ENCODE data around the gene ALS2.
"Not testable (repeated sequence)": the region's sequence is repeated elsewhere in the genome, so short reads cannot be mapped to it uniquely, and the experiment has no call there.

The ALS2 gene

DNA sequence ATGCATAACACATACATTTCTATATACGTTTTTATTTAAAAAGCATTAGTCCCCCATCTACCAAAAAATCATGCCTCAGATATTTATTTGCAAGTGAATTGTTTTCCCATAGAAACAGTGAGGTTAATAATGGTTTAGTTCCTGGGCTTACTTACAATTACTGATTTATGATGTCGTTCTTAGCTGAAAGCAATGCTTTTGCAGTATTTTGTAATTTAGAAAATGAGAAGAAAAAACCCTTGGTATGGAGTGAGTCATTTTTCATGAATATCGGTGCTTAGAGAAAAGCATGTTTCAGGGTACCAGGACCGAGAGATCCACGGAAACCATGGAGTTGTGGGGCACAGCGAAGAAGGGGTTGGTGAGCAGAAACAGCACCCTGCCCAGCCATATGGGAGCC lies 13.6 kb upstream of the ALS2 start:
- in situ Hi-C loops (cut with MboI; ENCODE audit: low sequenced_read_pairs), result no loop called here

DNA sequence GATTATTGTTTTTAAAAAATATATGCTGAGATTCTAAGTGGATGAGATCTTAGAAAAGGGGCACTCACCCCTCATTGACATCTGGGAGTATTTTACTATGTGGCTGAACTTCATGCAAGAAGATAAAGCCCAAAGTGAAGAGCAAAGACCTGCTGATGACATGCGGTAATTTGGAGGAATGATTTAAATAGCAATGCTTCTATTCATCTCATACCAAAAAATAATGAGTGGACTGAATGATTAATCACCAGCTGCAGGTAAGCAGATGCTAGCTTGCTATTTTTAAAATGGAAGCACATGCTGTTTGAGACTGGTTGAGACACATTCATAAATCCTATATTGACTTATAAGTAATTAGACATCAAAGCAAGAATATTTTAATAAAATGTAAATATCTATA lies 12.9 kb upstream of the ALS2 start:
- in situ Hi-C loops (cut with MboI; ENCODE audit: low sequenced_read_pairs), result no loop called here

DNA sequence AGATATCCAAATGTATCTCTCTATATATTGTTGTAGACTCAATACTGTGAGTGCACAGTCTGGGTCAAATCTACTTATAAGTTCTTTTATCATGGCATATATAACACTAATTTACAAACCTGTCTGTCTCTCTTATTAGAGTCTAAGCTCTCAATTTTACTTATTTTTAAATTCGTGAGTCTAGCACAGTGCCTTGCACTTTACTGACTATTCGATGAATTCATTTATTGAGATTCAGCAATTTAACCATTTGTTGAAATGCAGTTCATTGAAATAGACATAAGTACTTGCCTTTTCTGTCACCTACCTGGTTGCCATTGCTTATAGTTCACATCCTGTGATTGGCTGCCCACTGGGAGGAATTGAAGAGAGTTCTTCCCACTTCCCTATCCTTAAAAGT lies 10.3 kb upstream of the ALS2 start:
- in situ Hi-C loops (cut with MboI; ENCODE audit: low sequenced_read_pairs), result no loop called here

DNA sequence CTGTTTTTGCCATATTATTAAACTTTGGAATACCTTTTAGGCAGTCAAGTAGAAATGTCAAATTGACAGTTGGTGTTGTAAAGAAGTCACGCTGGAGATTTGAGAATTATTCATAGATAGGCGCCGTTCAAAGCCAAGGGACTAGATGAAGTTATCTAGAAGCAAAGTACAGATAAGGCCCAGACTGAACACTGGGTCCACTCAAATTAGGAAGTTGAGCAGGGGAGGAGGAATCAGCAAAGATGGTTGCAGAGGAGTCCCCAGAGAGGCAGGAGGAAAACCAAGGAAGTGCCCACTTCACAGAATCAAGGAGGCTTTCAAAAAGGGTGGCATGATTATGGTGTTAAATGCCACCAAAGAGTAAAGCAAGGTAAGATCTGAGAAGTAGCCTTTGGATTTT lies 9.6 kb upstream of the ALS2 start:
- in situ Hi-C loops (cut with MboI; ENCODE audit: low sequenced_read_pairs), result no loop called here

DNA sequence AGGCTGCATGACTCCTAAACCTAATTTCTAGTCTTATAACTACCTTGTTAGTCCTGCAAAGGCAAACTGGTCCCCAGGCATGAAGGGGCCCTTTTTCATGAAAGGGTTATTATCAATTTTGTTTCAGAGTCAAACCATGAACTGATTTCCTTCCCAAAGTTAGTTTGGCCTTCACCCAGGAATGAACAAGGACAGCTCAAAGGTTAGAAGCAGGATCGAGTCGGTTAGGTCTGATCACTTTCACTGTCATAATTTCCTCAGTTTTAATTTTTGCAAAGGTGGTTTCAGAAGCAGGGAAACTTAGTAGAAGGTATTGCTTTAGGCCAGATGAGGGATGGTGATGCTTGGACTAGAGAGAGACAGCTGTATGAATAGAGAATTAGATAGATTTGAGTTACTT lies 8.7 kb upstream of the ALS2 start:
- in situ Hi-C loops (cut with MboI; ENCODE audit: low sequenced_read_pairs), result no loop called here

DNA sequence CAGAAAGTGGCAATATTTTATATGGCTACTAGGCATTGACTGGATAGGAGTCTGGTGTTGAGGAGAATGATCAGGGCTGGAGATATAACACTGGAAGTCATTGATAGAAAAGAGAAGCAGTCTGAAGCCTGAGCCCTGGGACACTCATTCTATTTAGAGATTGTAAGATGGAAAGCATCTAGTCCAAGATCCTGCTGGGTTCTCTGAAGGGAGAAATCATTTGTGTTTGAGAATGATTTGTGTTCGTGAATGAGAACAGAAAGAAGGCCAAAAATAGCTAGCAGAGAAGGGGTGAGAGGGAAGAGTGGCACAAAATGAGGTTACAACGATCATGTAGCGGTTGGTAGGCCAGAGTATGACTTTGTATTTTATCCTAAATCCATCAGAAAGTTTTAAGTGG lies 7.6 kb upstream of the ALS2 start:
- in situ Hi-C loops (cut with MboI; ENCODE audit: low sequenced_read_pairs), result no loop called here

DNA sequence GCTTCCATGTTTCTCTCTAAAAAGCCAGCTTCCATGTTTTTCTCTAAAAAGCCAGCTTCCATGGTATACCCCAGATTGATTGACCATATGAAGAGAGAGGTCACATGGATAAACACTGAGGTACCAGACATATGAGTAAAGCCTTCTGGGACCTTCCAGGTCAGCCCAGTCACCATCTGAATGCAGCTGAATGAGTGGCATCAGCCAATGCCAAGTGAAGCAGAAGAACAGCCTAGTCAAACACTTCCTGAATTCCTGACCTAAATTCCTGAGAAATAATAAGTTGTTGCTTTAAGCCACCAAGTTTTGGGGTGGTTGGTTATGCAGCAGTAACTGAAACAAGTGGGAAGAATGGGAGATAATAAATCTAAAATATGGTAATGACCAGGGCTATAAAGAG lies 5.7 kb upstream of the ALS2 start:
- in situ Hi-C loops (cut with MboI; ENCODE audit: low sequenced_read_pairs), result no loop called here

DNA sequence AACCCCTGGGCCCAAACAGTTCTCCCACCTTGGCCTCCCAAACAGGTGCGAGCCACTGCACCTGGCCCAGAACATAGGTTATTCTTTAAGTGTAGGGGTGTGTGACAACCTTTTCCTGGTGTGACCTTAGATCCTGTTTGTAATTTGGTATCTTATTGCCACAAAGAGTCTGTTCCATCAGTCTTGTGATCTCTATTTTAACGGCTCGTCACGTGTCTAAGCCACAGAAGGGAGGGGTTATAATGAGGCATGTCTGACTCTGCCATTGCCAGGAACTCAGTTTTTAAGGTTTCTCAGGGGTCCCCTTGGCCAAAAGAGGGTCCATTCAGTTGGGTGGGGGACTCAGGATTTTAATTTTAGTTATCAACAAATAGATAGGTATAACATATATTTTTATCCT lies 4.4 kb upstream of the ALS2 start:
- in situ Hi-C loops (cut with MboI; ENCODE audit: low sequenced_read_pairs), result no loop called here

DNA sequence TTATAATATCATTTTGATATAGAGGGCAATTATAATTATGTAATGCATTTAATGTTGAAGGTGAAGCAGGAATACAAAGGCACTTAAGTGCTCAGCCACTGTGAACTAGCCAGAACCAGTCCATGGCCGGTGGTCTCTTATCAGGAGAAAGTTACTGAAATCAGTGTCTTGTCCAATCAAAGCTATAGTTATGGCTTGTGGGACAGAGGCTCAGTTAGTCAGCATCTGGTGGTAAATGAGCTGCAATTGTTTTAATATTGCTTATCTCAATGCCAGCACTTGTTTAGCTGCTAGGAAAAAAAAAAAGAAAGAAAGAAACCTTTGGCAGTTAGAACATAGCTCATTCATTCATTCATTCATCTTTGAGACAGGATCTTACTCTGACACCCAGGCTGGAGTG lies 3.8 kb upstream of the ALS2 start:
- in situ Hi-C loops (cut with MboI; ENCODE audit: low sequenced_read_pairs), result no loop called here

DNA sequence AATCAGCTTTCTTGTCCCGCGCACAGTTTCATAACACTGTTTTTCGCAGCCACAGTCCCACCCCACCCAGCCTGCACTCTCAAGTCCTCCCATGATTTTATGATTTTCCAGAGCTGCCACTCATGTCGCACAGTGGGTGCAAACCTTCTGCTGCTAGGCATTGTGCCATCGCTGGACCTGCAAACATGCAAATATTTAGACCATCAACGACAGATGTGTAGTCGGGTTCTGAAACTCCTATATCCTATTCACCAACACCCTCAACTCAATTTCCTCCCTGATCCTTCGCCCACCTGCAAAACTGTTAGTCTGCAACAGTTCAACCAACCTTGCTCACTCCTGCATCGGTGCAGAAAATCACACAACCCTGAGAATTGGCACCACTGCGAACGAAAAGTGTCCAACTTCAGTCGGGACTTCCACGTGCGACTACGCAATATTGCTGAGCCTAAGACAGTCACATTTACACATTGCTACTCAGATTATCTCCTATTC lies 871 bp upstream of the ALS2 start:
- in situ Hi-C loops (cut with MboI; ENCODE audit: low sequenced_read_pairs), result no loop called here

DNA sequence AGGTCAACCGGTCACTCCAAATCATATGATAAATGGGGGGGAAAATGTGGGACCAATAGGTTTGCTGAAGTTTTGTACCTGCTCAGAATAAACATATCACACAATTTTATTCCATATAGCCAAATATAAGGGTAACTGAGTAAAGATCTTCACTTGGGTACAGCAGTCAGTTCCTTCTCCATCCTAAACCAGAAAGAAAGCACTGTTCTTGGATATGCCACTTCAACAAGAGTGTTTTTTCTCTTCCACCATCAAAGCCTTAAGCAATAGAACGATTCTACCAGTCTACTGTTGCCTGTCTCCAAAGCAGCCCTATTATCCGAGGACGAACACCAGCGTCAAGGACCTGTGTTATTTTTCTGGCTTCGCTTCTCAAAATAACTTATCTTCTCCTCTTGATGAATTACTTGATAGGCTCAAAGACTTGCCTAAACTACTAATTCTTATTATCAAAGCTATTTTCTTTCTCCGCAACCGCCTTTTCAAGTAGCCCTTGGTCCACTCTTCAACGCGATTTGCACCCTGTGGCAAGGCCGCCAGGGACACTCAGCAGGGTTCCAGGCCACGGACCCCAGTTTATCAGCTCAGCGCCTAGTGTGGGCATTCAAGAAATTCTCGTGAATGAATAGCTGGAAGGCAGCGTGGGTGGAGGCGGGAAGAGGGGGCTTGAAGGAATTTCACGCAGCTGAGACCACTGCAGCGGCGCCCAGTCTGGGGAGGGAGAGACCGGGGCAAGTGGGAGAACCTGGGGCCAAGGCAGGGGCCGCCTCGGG lies 646 bp downstream of the ALS2 start:
- in situ Hi-C loops (cut with MboI; ENCODE audit: low sequenced_read_pairs), result no loop called here

DNA sequence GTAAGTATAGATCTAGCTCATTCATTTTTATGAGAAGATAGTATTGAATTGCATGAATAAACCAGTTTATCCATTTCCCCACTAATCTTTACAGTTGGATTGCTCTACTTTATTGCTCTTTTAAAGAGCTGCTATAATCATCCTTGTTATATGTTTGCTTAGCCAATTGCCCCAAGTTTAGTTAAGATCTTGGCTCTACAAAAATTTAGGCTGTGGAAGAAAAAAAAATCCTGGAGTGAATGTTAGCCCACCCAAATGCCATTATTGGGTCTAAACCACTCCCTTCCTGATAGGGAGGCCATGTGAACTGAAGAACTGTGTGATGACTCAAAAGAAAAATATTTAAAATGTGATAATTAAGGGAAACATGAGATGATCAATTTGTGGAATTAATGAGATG lies 2.9 kb downstream of the ALS2 start:
- in situ Hi-C loops (cut with MboI; ENCODE audit: low sequenced_read_pairs), result no loop called here

DNA sequence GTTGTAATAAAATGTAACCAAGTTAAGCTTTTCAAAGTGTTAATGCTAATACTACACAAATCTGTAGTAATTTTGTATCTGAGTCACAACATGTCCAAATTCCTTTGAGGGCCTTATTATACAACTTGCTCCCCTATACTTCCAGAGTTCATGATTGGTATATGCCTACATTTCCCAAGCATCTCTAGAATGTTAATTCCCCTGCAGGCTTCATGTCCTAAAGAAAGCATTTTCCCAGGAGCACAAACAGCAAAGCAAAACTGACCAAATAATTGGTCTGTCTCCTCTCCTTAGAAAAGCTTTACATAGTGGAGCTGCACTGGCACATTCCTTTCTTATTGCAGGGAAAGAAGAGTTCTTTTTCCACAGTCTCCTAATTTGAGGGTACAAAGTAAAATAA lies 3.7 kb downstream of the ALS2 start:
- in situ Hi-C loops (cut with MboI; ENCODE audit: low sequenced_read_pairs), result no loop called here

DNA sequence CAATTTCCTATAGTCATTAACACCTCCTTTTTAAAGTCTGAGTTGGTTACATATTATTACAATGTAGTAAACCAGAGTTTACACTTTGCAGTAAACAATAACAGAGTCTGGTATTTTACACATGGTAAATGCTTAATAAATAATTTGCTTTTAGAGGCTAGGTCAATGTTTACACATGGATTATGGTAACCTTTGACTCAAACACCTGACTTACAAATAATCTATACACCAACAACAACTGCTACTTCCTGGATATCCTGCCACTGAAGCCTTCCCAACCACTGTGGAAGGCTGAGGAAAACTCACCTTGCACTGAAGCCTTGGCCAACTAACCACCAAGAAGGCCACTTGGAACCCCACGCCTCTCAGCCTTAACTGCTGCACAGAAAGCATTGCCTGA lies 5.4 kb downstream of the ALS2 start:
- in situ Hi-C loops (cut with MboI; ENCODE audit: low sequenced_read_pairs), result no loop called here

DNA sequence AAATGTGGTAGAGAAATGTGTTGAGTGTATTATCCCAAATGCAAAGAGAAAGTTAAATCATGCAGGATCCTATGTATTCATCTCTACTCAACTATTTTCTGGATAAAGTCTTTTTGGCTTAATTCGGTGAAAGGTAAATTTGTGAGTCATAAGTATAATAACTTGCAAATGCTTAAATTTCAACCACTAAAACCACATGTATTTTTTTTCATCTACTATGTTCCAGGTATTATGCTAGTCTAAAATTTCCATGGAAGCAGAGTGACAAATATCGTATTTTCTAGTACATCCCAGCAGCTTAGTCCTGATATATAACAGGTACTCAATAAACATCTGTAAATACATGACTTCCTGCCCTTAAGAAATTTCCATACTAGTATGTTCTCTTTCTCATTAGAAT lies 6.2 kb downstream of the ALS2 start:
- in situ Hi-C loops (cut with MboI; ENCODE audit: low sequenced_read_pairs), result no loop called here

DNA sequence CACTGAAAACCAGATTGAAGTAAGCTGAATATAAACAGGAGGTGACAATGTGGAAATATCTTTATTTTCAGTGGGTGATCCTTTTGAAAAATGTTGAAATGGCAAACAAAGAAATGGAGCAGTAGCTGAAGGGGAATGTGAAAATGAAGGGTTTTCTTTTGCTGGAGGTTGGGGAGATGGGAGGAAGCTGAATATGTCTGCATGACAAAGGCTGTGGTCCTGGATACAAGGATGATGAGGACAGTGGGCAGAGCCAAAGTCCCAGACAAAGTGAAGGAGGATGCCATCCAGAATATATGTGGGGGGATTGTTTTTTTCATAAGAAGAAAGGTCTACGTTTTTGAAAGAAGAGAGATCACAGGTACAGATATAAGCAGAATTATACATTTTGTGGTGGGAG lies 6.7 kb downstream of the ALS2 start:
- in situ Hi-C loops (cut with MboI; ENCODE audit: low sequenced_read_pairs), result no loop called here

DNA sequence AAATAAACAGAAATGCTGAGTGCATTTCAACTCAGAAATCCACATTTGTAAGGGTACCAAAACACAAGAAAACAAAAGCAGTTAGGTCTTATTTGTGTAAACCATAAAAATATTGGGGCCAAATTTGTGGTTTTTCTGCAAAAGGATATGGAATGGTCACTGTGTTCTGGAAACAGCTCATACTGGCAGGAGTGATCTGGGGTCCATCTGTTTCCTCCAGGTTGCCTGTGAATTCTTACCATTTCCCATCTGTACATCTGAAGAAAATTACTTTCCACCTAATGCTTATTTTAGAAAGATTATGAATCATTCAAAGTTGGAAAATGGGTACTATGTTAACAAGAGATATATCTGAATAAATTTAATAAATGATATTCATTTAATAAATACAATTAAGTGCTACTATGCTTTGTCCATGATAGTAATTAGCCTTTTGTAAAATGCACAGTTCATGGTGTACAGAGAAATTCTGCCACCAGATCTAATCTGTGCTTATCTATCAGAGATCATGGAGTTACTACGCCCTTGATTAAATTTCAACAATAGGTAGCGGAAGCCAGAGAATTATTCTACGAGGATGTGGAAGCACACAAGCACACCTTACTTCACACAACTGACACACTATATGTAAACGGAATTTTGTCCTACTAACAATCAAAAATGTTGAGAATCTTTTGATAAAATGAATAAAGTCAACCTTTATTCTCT lies 10.9 kb downstream of the ALS2 start:
- in situ Hi-C loops (cut with MboI; ENCODE audit: low sequenced_read_pairs), result no loop called here

DNA sequence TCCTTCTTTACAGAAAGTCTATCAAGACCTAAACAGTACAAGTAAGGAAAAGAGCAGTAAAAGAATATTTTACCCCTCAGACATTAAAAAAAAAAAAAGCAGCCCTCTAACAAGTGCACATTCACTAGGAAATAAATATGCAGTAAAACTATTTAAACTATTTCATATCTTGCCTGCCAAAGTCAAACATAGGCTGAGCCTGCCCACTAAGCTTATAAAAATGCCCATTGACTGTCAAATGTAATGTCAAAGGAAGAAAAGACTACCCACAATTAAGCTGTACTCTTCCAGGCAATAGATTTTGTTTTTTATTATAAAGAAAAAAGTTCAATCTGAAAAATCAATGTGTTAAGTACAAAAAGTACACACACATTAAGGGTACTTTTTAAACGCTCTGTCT lies 11.8 kb downstream of the ALS2 start:
- in situ Hi-C loops (cut with MboI; ENCODE audit: low sequenced_read_pairs), result no loop called here

DNA sequence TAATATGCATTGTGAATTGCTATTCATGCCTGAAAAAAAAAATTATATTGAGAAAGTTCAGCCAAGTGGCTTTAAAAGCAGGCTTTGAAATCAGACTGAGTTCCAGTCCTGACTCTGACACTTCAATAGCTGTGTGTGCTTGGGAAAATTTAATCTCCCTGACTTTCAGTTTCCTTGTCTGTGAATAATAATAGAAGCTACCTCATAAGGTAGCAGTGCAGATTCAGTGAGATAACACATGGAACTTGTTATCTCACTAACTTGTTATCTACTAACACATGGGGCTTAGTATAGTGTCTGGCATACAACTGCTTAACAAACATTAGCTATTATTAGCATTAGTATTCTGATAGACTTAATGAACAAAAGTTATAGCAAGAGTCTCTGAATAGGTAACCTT lies 14.9 kb downstream of the ALS2 start:
- in situ Hi-C loops (cut with MboI; ENCODE audit: low sequenced_read_pairs), result no loop called here

DNA sequence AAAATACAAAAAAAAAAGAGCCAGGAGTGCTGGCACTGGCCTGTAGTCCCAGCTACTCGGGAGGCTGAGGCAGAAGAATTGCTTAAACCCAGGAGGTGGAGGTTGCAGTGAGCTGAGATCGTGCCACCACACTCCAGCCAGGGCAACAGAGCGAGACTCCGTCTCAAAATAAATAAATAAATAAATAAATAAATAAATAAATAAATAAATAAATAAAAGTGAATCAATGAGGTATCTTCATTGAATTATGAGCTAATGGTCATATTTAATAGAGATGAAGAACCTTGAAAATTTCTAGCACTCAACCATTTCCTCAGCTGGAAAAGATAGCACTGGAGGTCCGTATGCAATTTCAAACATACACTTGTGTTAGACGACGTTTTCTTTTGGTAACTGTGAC lies 16.3 kb downstream of the ALS2 start:
- in situ Hi-C loops (cut with MboI; ENCODE audit: low sequenced_read_pairs), result not testable (repeated sequence)

DNA sequence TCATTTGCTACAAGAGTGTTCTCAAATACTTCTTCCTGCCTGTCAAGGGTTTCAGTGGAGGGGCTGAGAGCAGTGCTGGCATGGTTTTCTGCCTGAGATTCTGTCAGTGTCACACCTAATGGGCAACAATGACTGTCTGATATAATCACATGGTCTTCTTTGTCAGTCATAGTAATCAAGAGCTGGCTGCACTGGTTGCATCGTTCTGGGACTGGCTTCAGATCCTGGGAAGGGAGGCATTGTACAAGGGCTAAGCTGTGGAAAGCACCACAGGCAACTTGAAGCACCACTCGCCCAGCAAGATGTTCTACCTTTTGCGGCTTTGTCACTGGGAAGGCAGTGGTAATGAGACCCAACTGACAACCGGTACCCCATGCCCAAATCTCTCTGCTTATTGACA lies 19.6 kb downstream of the ALS2 start:
- in situ Hi-C loops (cut with MboI; ENCODE audit: low sequenced_read_pairs), result no loop called here

DNA sequence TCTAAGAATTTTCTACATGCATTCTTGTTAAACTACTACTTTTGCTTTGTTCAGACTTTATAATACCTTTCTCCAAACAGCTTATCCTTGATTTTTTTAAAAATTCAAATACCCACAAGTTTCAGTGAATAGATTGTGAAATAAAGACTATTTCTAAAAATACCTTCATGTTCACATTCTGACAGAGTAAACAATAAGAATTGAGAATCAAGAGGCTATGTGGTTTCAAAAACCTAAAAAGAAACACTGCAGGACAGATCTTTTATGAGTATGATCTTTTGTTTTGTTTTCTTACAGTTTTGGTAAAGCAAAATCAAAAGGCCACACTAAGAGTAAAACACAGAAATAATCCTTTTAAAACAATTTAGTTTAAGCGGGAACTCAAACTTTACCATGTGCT lies 21.2 kb downstream of the ALS2 start:
- in situ Hi-C loops (cut with MboI; ENCODE audit: low sequenced_read_pairs), result no loop called here

DNA sequence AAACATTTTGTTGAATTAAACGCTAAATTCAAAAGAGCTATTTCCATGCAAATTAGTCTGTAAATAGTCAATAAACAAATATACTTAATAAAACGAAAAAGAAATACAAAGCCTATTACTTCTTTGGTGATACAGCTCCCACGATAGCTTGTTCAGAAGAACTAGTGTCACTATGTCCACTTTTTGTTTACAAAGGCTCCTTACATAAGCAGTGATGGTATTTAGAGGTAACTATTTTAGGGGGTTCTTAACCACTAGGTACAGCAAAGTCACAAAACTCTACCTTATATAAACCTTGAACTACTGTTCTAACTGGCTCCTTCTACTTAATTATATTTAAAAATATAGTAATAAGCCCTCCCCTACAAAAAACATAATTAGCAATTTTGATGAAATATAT lies 21.9 kb downstream of the ALS2 start:
- in situ Hi-C loops (cut with MboI; ENCODE audit: low sequenced_read_pairs), result no loop called here
